RWPE1 (cell line): Measurements from ENCODE around the gene HTR3E.
A peak's percentile ranks its signal among the peaks of the same experiment; 100 is the strongest.

Source experiments
- CTCF ChIA-PET: fragments of 350-600 bp; sonication (Branson Sonifier 250); formaldehyde crosslinking; extraction: SDS; loops from one replicate; lab custom pipeline; 2021; lab: Yijun Ruan, JAX
- POLR2A ChIA-PET: fragments of 400-600 bp; formaldehyde crosslinking; extraction: SDS; loops from one replicate; lab custom pipeline; 2020; ENCODE audit warnings: antibody characterized with exemption; ENCODE audit not compliant: low non-redundant PET; lab: Yijun Ruan, JAX
- DNase-seq: peaks from one replicate; pipeline ENCODE4 v3.0.0; 2012; ENCODE audit warnings: low spot score
- H3K27ac ChIP-seq: fragments of 450-650 bp; 2 replicates; pipeline ENCODE4 v1.5.1; 2017
- TF ChIP-seq, protein P1 (sequence below): fragments of 450-650 bp; conservative IDR thresholded peaks from 2 replicates; pipeline ENCODE4 v1.5.1; 2017; ENCODE audit warnings: low read depth, mild to moderate bottlenecking

The HTR3E gene

DNA sequence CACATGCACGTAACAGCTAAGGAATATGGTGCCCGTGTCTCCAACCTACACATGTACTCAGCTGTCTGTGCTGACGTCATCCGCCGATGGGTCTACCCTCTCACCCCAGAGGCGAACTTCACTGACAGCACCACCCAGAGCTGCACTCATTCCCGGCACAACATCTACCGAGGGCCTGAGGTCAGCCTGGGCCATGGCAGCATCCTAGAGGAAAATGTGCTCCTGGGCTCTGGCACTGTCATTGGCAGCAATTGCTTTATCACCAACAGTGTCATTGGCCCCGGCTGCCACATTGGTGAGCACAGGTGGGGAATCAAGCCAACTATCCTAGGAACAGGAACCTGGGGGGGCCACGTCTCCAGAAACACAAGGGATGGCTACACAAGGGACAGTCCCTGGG lies 43.6 kb downstream of the HTR3E start:
- DNase-seq: no peak
- H3K27ac ChIP-seq: no peak overlapping the region
- ChIA-PET CTCF (no interaction called here), POLR2A (no interaction called here)
- TF ChIP-seq, protein P1, sequence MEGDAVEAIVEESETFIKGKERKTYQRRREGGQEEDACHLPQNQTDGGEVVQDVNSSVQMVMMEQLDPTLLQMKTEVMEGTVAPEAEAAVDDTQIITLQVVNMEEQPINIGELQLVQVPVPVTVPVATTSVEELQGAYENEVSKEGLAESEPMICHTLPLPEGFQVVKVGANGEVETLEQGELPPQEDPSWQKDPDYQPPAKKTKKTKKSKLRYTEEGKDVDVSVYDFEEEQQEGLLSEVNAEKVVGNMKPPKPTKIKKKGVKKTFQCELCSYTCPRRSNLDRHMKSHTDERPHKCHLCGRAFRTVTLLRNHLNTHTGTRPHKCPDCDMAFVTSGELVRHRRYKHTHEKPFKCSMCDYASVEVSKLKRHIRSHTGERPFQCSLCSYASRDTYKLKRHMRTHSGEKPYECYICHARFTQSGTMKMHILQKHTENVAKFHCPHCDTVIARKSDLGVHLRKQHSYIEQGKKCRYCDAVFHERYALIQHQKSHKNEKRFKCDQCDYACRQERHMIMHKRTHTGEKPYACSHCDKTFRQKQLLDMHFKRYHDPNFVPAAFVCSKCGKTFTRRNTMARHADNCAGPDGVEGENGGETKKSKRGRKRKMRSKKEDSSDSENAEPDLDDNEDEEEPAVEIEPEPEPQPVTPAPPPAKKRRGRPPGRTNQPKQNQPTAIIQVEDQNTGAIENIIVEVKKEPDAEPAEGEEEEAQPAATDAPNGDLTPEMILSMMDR: no peak

GRCh38 chr3:184142199-184142598 lies 45.3 kb downstream of the HTR3E start:
- POLR2A ChIA-PET: interaction anchor here (0.5 kb wide), 1 partner anchor 151 kb away, joined by 5 read pairs; no protein-coding TSS in a partner anchor
- no peak for DNase-seq
- CTCF ChIA-PET: no interaction called here
- H3K27ac ChIP-seq: no peak overlapping the region
- TF ChIP-seq, protein P1: no peak

DNA sequence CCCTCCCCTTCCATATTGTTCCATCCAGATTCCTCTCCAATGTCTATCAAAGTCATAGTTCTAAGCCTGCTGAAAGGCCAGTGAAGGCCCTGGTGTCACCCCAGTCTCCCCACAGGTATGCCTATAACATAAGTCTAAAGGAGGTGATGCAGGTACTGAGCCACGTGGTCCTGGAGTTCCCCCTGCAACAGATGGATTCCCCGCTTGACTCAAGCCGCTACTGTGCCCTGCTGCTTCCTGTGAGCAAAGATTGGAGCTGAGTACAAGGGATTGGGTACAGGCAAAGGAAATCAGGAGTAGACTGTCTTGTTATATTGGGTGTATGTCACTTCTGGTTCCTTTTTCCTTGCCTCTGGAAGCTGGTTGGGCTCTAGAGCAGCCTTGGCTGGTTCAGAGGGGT lies 46.5 kb downstream of the HTR3E start:
- POLR2A ChIA-PET: no interaction called here
- no peak overlapping the region for H3K27ac ChIP-seq
- TF ChIP-seq, protein P1: no peak
- CTCF ChIA-PET: interaction anchor here (3.8 kb wide), 1 partner anchor 99 kb away, joined by 40 read pairs; no protein-coding TSS in a partner anchor
- no peak for DNase-seq

DNA sequence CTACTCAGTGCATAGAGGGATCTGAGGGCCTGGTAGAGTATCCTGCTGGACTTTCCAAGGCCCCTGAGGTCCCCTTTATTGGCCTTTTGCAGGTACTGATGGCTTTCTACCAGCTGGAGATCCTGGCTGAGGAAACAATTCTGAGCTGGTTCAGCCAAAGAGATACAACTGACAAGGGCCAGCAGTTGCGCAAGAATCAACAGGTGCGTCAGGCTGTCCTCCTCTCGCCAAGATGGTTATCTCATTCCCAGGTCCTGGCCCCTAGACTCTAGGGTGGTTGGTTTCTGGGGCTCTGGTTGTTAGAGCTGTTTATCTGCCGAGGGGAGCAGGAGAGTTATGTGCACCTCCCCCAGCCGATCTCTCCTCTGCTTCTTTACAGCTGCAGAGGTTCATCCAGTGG lies 47.6 kb downstream of the HTR3E start:
- POLR2A ChIA-PET: interaction anchor here (0.6 kb wide), 1 partner anchor 125 kb away, joined by 4 read pairs; no protein-coding TSS in a partner anchor
- TF ChIP-seq, protein P1: no peak
- DNase-seq: no peak
- CTCF ChIA-PET: interaction anchor here (0.6 to 3.8 kb wide), 11 partner anchors 9 to 892 kb away, joined by 3 to 40 read pairs (median 4); partner anchors contain the start of genes EEF1AKMT4 and EIF2B5
- H3K27ac ChIP-seq: peak overlapping the region; percentile 54

- CTCF ChIA-PET: interaction anchor here (0.6 to 3.8 kb wide), 12 partner anchors 10 to 273 kb away, joined by 3 to 40 read pairs (median 4); partner anchors contain the start of genes EEF1AKMT4 and EIF2B5
- POLR2A ChIA-PET: no interaction called here
- TF ChIP-seq, protein P1: peak; percentile 54
- peak; percentile 82 for DNase-seq
- H3K27ac ChIP-seq: peak overlapping the region; percentile 54
Observed at GRCh38 chr3:184145111-184145524, 48.3 kb downstream of the HTR3E start.

- no peak for DNase-seq
- TF ChIP-seq, protein P1: no peak
- CTCF ChIA-PET: interaction anchor here (0.6 to 3.8 kb wide), 8 partner anchors 11 to 348 kb away, joined by 3 to 40 read pairs (median 5); partner anchors contain the start of gene EIF2B5
- H3K27ac ChIP-seq: no peak overlapping the region
- POLR2A ChIA-PET: no interaction called here
Observed at GRCh38 chr3:184145751-184146270, 48.9 kb downstream of the HTR3E start.
